HG03108 (cell line): ENCODE data around the gene HLX.

Experiments
- ATAC-seq: cut with Tn5 transposase; IDR thresholded peaks from one replicate; pipeline ENCODE4 v1.9.1; 2021; ENCODE audit warnings: moderate library complexity; ENCODE audit not compliant: unreplicated experiment

Gene HLX

GRCh38 chr1:220894025-220894923 lies 15.0 kb downstream of the HLX start:
- no peak for ATAC-seq

- ATAC-seq: no peak
These were observed 15.6 kb downstream of the HLX start for GRCh38 chr1:220894924-220895256.

DNA sequence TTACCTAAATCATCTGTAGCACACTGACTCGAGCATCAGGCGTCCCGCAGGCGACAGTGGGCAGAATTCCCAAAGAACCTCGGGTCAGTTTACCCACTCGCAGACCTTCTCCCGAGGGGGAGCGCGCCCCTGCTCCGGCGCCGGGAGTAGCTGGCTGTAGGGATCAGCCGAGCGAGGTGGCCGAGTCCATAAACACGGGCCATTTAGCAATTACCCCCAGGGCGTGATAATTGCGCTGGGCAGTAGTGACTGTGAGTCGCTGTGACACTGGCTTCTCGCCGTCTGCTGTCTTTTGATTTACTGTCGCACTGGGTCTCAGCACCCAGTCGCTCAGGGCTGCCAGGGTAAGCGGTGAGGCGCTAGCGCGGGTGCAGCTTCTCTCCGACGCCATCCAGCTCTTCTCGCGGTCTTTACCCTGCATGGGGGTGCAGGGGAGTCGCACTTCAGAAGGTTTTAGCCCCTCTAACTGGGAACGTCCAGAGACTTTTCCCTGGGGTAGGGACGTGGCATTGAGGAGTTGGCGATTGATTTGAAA lies 16.2 kb downstream of the HLX start:
- ATAC-seq: no peak

GRCh38 chr1:220896092-220896491 lies 16.8 kb downstream of the HLX start:
- no peak for ATAC-seq

DNA sequence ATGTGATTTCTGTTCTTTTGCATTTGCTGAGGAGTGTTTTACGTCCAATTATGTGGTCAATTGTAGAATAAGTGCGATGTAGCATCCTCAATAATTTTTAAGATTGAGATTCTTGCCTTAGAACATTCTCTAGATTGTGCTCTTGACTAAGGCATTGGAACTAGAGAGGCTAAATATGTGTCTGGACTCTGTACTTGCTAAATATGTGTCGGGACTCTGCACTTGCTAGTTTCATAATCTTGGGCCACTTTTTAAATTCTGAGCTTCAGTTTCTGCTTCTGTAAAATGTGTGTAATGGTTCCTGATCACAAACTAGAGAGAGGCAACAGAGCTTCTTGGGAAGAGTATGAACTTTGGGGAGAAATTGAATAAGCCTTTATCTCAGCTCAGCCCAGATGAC lies 21.6 kb downstream of the HLX start:
- no peak for ATAC-seq

GRCh38 chr1:220901881-220902280 lies 22.6 kb downstream of the HLX start:
- ATAC-seq: no peak

- no peak for ATAC-seq
These were observed 23.7 kb downstream of the HLX start for GRCh38 chr1:220902916-220903315.

GRCh38 chr1:220904876-220905275 lies 25.6 kb downstream of the HLX start:
- ATAC-seq: no peak

GRCh38 chr1:220905650-220906560 lies 26.7 kb downstream of the HLX start:
- ATAC-seq: no peak

- no peak for ATAC-seq
These were observed 27.5 kb downstream of the HLX start for GRCh38 chr1:220906561-220907334.

DNA sequence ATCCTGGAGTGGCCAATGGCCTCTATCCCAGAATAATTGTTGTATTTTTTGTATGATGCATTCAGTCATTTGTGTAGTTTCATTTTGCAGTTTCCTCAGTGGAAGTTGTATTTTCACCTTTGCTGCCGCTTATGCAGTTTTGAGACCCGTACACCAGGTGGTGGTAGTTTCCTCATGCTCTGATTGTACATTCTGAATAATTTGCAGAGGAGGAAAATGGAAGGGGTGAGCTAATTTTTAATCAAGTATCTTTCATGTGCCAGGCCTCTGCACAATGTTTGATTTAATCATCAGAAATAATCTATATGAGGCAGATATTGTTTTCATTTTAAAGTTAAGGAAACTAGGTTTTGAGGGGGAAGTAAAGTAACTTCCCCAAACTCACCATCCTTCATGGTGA lies 29.5 kb downstream of the HLX start:
- no peak for ATAC-seq

DNA sequence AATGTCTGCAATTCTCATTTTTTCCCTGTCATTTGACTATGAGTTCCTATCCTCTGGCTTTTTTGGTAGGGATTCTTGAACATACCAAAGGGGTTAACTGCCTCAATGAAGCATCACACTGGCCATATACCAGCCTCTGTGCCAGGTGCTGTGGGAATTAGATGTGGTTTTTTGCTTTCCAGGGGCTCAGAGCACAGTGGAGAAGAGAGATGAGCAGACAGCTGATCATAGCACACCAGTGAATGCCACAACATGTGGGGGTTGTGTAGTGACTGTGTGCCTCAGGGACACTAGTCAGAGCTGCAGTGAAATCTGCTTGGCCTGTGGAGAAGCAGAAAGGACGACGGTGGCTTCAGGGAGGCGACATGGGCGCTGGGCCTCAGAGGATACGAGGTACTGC lies 30.8 kb downstream of the HLX start:
- ATAC-seq: no peak

DNA sequence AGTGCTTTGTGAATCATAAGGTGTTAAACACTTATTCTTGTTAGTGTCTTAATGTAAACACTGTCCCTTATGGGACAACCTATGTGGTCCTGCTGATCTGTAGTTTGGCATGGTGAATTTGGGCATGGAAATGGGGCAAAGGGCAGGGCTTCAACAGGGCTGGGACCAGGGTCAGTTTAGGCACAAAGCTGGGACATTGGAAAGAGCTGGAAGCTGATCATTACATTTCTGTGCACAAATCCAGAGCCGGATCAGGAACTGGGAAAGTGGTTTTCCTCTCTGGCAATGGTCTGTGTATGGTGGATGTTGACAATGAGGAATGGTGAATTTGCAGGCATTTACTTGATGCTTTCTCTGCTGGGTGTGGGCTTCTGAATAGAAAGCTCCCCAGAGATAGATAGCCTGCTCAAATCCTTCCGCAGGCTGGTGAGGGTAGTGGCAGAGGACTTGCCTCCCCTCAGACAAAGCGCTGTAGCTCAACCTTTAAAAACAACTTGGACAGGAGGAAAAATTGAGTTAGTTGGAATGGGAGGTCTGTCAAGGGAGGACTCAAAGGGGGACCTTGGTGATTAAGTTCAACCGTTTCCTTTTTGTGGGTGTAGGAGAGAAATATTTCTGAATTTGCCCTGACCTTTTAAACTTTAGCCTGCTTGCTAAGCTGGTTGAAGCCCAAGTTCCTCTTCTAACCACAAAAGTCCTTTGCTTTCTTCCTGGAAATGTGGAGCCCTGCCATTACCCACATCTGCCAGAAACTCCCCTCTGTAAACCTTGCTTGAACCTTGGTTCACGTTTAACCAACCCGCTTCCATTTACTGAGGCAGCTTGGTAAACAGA lies 35.3 kb downstream of the HLX start:
- no peak for ATAC-seq

DNA sequence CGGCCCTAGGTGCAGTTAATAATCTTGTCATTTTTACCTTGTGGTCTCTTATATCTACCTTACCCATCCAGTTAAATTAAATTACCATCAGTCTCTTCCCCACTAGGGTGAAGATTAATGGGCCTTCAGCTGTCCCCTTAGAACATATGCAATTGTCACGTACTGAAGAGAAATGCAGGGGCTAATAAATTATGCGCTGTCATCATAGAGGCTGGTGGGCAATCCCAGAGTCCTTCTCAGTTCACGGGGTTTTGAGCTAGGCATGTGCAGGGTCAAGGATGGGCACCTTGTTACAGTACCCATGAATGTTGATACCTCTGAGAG lies 35.8 kb downstream of the HLX start:
- ATAC-seq: no peak

DNA sequence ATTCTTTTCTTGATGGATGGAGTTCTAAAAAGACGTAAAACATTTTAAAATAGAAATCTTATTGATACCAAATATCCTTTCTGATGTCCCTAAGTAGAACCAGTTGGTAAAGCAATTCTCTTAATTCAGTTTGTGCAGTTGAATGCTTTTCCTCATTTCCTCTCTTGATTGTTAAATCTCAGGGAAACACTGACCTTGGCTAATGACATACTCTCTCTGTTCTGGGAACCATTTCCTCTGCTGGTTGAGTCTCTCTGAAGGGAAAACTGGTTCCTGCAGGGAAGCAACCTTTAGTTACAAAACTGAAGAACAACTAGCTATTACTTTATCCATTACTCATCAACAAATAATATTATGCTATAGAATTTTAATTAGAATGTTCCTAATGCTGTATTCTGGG lies 36.7 kb downstream of the HLX start:
- ATAC-seq: no peak

DNA sequence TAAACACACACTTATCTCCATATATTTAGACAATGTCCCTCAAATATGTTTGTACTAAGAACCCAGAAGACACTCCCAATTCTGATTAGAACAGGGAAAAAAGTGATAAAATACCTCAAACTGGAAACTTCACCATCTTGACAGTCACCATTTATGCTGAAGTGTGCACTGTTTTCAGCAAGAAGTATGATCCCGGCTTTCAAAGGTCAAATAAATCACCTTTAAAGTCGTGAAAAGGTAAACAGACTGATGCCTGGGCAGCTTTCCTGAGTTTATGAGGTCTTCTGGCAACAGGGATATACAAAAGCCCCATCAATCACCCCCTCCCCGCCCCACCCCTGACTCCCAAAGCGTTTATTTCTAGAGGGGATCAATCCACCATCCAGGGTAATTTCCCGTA lies 37.9 kb downstream of the HLX start:
- ATAC-seq: no peak

DNA sequence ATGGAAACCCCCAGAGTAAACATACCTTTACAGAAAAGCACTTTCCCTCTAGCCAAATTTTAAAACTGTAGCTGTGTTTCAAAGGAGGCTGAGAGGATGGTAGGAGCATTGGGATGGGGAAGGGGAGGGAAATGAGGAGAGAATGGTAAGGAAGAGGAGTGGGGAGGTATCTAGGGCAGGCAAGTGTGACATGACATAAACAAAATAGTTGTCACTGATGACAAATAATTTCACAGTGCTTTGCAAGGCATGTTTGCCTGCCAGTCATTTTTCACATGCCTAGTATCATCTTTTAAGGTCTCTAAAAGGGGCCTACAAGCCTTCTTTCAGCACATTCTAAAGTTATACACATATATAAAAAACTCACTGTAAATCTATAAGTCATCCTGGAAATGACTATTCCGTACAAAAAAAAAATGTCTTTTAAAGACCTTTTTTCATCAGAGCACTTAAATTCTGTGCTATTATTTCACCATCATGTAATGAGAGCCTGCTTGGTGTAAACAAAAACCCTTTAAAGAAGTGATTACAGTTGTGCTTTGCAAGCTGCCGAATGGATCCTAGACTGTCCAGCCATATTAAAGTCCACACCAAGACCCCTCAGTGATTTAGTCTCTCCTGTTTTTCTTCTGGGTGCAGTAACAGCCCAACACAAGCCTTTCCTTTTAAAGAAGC lies 38.4 kb downstream of the HLX start:
- ATAC-seq: no peak

DNA sequence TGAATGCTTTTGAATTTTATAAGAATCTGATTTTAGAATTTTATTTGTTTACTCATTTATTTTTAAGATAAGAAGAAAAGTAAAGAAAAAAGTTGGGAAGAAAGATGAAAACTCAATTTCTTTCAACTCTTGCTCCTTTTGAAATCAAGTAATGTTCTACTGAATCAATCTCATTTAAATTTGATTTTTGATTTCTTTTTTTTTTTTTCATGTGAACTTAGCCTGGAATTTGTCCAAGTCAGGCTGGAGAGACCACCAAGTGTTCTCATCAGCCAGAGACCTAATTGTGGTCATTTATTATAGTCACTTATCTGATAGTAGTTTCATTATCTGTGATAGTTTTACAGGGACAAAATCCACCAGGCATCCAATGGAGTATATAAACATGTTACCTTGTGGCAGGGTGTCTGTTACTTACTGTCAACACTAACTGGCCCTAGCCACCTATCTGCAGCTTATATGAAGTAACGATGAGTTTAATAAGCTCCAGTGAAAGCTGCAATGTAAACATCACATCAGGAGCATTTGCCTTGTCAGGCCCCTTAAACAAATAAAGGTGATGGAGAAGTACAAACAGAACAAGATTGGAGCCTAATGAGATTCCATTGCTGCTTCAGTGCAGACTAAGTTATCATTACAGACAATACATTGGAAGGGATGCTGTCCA lies 39.2 kb downstream of the HLX start:
- ATAC-seq: no peak

GRCh38 chr1:220920967-220921366 lies 41.7 kb downstream of the HLX start:
- ATAC-seq: no peak
